ENCODE results near the gene FRMD4A. TPM values are rescaled to one million over a fixed set of nuclear protein-coding genes. Genes with fewer than 3 reads are reported as not detected.
"Not testable (repeated sequence)": the region's sequence is repeated elsewhere in the genome, so short reads cannot be mapped to it uniquely, and the experiment has no call there.

FRMD4A gene
- total RNA-seq, 1 donor from 2014 or later, result 236 TPM

DNA sequence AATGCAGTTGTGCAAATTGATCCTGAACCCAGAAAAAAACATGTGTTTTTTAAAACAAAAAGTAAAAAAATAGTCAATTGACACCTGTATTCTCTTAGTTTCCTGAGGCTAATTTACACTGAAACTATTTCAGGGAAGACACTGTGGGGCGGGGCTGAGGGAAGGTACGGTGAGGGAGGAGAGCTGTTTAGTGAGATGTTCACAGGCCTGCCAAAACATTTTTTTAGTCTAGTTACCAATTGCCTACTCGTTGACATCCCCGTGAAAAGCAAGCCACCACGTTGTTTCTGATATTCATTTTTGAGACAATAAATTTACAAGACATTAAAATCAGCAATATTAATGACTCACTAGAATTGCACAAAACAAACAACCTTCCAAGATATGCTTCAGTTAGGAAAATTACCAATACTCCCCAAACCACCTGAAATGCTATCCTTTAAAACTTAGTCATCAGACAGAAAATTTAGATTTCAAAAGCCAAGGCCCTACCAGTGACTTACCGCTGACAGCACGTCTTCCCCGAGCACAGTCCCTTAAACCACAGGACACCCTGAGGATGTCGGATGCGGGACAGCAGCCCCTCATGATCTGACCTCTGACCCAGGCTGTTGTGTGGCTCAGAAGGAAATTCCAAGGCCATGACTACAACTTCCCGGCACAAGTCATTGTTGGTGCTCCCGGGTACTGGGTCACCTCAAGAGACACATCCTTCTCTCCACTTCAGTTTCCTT, 464.8 kb downstream of the FRMD4A start:
- H3K4me1 Mint-ChIP-seq (ENCODE audit: unreplicated experiment), result peaks cover 39% of the 10 kb centered on the region
- TF ChIP-seq, protein P1, sequence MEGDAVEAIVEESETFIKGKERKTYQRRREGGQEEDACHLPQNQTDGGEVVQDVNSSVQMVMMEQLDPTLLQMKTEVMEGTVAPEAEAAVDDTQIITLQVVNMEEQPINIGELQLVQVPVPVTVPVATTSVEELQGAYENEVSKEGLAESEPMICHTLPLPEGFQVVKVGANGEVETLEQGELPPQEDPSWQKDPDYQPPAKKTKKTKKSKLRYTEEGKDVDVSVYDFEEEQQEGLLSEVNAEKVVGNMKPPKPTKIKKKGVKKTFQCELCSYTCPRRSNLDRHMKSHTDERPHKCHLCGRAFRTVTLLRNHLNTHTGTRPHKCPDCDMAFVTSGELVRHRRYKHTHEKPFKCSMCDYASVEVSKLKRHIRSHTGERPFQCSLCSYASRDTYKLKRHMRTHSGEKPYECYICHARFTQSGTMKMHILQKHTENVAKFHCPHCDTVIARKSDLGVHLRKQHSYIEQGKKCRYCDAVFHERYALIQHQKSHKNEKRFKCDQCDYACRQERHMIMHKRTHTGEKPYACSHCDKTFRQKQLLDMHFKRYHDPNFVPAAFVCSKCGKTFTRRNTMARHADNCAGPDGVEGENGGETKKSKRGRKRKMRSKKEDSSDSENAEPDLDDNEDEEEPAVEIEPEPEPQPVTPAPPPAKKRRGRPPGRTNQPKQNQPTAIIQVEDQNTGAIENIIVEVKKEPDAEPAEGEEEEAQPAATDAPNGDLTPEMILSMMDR (IDR thresholded peaks at IDR 0.05), result no peak
- no peak for DNase-seq (ENCODE audit: extremely low spot score, unreplicated experiment)
- H3K9me3 Mint-ChIP-seq (ENCODE audit: unreplicated experiment), result no peaks in the 10 kb centered on the region
- H3K36me3 Mint-ChIP-seq (ENCODE audit: unreplicated experiment), result peaks cover 33% of the 10 kb centered on the region
- H3K4me3 Mint-ChIP-seq (ENCODE audit: unreplicated experiment), result peak overlapping the region; percentile 51
- H3K27me3 Mint-ChIP-seq (ENCODE audit: unreplicated experiment), result no peaks in the 10 kb centered on the region
- H3K27ac Mint-ChIP-seq (ENCODE audit: unreplicated experiment), result peak overlapping the region; percentile 95

DNA sequence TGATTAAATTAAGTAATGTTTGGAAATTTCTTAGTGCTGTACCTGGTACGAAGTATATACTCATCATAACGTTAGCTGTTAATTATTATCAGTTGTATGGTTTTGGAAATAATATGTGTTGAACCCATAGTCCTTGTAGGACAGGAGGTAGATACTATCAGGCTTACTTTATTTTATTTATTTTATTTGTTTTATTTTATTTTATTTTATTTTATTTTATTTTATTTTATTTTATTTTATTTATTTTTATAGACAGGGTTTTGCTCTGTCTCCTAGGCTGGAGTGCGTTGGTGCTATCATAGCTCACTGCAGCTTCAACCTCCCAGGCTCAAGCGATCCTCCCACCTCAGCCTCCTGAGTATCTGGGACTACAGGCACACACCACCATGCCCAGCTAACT, 465.5 kb downstream of the FRMD4A start:
- not testable (repeated sequence) for DNase-seq (ENCODE audit: extremely low spot score, unreplicated experiment); H3K4me3 Mint-ChIP-seq (ENCODE audit: unreplicated experiment); H3K27me3 Mint-ChIP-seq (ENCODE audit: unreplicated experiment); H3K9me3 Mint-ChIP-seq (ENCODE audit: unreplicated experiment)
- Mint-ChIP-seq H3K4me1 (ENCODE audit: unreplicated experiment) (peaks cover 39% of the 10 kb centered on the region), H3K27ac (ENCODE audit: unreplicated experiment) (peak overlapping the region; percentile 95), H3K36me3 (ENCODE audit: unreplicated experiment) (peaks cover 35% of the 10 kb centered on the region)

DNA sequence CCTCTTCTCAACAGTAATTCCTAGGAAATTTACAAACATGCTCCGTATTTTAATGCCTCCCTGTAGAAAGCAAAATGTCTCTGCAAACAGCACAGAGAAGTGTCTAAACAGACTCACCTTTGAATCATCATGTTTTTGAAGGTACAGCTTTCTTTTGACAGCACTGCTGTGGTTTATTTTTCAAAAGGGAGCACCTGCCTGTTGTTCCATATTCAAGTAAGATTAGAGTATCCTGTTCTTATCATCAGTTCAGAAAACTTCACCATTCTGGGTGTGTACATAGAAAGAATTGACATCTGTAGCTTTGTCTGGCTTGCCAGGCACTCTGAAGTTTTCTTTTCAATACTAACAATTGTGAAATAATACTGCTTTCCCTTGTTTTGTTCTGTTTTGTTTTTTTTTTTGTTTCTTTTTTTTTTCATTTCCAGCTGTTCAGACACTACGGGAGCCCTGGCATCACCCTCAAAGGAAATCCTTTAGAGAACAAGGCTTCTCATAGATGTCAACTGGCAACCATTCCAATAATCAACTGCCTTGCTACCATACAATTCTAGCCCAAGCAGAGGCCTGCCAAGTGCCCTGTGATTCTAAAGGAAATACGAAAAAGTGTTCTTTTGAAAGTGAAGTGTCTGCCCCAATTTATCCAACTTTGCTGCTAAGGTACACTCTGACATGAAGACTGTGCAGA, 468.0 kb downstream of the FRMD4A start:
- peaks cover 33% of the 10 kb centered on the region for H3K36me3 Mint-ChIP-seq (ENCODE audit: unreplicated experiment)
- DNase-seq (ENCODE audit: extremely low spot score, unreplicated experiment), result no peak
- TF ChIP-seq, protein P1 (IDR thresholded peaks at IDR 0.05), result no peak
- peaks cover 58% of the 10 kb centered on the region for H3K4me1 Mint-ChIP-seq (ENCODE audit: unreplicated experiment)
- H3K27me3 Mint-ChIP-seq (ENCODE audit: unreplicated experiment), result no peaks in the 10 kb centered on the region
- H3K27ac Mint-ChIP-seq (ENCODE audit: unreplicated experiment), result peak overlapping the region; percentile 88
- H3K4me3 Mint-ChIP-seq (ENCODE audit: unreplicated experiment), result no peak overlapping the region
- no peaks in the 10 kb centered on the region for H3K9me3 Mint-ChIP-seq (ENCODE audit: unreplicated experiment)

DNA sequence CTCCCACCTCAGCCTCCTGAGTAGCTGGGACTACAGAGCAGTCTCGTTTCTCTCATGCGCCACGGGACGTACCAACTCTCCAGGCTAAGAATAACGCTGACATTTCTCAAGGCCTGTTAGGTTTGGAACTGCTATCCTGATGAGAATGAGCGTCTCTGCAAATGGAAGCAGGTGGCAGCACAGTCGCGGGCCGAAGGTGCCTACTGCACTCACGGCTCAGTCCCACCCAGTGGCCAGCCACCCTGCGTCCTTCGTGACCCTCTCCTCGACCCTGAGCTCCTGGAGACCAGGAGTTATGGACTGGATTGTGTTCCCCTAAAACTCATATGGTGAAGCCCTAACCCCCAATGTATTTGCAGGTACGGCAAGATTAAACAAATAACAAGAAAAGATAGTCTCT, 469.8 kb downstream of the FRMD4A start:
- DNase-seq (ENCODE audit: extremely low spot score, unreplicated experiment), result no peak
- TF ChIP-seq, protein P1 (IDR thresholded peaks at IDR 0.05), result no peak
- Mint-ChIP-seq H3K4me1 (ENCODE audit: unreplicated experiment) (peaks cover 54% of the 10 kb centered on the region), H3K4me3 (ENCODE audit: unreplicated experiment) (no peak overlapping the region), H3K36me3 (ENCODE audit: unreplicated experiment) (peaks cover 42% of the 10 kb centered on the region), H3K27ac (ENCODE audit: unreplicated experiment) (no peak overlapping the region), H3K9me3 (ENCODE audit: unreplicated experiment) (no peaks in the 10 kb centered on the region), H3K27me3 (ENCODE audit: unreplicated experiment) (no peaks in the 10 kb centered on the region)

- H3K36me3 Mint-ChIP-seq (ENCODE audit: unreplicated experiment), result peaks cover 47% of the 10 kb centered on the region
- H3K27me3 Mint-ChIP-seq (ENCODE audit: unreplicated experiment), result no peaks in the 10 kb centered on the region
- peaks cover 51% of the 10 kb centered on the region for H3K4me1 Mint-ChIP-seq (ENCODE audit: unreplicated experiment)
- TF ChIP-seq, protein P1 (IDR thresholded peaks at IDR 0.05), result no peak
- no peak for DNase-seq (ENCODE audit: extremely low spot score, unreplicated experiment)
- no peak overlapping the region for H3K4me3 Mint-ChIP-seq (ENCODE audit: unreplicated experiment)
- H3K27ac Mint-ChIP-seq (ENCODE audit: unreplicated experiment), result no peak overlapping the region
- H3K9me3 Mint-ChIP-seq (ENCODE audit: unreplicated experiment), result no peaks in the 10 kb centered on the region
Measured at GRCh38 chr10:13859979-13860654, 470.6 kb downstream of the FRMD4A start.

Data from osteocyte (in vitro differentiated cells).